ENCODE measurements around the gene MICALL1.

MICALL1 gene

GRCh38 chr22:37909766-37910165, 3.7 kb downstream of the MICALL1 start:
- ATAC-seq: no peak

DNA sequence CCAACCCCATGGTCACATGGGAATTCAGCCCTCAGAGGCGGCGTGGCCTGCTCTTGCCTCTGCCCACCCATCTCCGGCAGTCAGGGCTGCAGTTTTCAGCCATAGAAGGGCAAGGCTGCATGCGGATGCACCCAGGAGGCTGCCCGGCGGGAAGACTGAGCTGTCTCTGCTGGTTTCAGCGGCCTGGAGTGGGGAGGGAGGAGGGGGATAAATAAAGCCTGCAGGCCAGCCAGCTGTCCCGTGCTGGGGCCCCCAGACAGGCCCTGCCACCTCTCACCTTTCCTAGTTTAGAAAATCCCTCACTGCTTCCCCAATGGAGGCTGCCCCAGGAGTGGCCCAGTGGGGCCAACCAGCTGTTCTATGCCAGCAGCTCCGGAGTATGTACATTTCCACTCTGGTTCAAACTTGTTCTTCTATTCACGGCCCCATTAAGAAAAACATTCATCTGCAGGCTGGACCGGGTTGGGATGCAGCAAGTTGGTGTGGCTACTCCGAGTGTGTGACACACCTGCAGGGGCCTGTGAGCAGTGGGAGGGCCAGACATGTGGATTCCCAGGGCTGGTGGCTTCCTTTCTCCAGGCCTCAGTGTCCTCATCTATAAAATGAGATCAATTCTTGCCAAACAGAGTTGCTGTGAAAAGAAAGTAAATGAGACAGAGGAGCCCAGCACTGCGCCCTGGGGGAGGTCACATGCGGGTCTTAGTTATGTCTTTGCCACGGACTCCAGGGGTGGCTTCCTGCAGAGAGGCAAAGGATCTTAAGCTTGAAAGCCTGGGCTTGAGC, 5.0 kb downstream of the MICALL1 start:
- TF ChIP-seq BACH2 (CRISPR knock-in tag; IDR thresholded peaks at IDR 0.05; ENCODE audit: borderline replicate concordance) (no peak), ISL1 (CRISPR knock-in tag; IDR thresholded peaks at IDR 0.05) (no peak), ZNF565 (CRISPR knock-in tag; conservative IDR thresholded peaks at IDR 0.05; ENCODE audit: low read depth) (no peak), RARB (CRISPR knock-in tag; IDR thresholded peaks at IDR 0.05) (no peak), ESRRG (CRISPR knock-in tag; IDR thresholded peaks at IDR 0.05) (no peak), GLIS3 (CRISPR knock-in tag; IDR thresholded peaks at IDR 0.05) (no peak), CSDC2 (CRISPR knock-in tag; IDR thresholded peaks at IDR 0.05) (no peak), CSRNP3 (CRISPR knock-in tag; IDR thresholded peaks at IDR 0.05) (no peak), ZNF8 (CRISPR knock-in tag; IDR thresholded peaks at IDR 0.05) (no peak), ZFP3 (CRISPR knock-in tag; IDR thresholded peaks at IDR 0.05) (no peak)
- TF ChIP-seq, protein P1, sequence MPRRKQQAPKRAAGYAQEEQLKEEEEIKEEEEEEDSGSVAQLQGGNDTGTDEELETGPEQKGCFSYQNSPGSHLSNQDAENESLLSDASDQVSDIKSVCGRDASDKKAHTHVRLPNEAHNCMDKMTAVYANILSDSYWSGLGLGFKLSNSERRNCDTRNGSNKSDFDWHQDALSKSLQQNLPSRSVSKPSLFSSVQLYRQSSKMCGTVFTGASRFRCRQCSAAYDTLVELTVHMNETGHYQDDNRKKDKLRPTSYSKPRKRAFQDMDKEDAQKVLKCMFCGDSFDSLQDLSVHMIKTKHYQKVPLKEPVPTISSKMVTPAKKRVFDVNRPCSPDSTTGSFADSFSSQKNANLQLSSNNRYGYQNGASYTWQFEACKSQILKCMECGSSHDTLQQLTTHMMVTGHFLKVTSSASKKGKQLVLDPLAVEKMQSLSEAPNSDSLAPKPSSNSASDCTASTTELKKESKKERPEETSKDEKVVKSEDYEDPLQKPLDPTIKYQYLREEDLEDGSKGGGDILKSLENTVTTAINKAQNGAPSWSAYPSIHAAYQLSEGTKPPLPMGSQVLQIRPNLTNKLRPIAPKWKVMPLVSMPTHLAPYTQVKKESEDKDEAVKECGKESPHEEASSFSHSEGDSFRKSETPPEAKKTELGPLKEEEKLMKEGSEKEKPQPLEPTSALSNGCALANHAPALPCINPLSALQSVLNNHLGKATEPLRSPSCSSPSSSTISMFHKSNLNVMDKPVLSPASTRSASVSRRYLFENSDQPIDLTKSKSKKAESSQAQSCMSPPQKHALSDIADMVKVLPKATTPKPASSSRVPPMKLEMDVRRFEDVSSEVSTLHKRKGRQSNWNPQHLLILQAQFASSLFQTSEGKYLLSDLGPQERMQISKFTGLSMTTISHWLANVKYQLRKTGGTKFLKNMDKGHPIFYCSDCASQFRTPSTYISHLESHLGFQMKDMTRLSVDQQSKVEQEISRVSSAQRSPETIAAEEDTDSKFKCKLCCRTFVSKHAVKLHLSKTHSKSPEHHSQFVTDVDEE (CRISPR knock-in tag; IDR thresholded peaks at IDR 0.05): no peak
- TF ChIP-seq, protein P2, sequence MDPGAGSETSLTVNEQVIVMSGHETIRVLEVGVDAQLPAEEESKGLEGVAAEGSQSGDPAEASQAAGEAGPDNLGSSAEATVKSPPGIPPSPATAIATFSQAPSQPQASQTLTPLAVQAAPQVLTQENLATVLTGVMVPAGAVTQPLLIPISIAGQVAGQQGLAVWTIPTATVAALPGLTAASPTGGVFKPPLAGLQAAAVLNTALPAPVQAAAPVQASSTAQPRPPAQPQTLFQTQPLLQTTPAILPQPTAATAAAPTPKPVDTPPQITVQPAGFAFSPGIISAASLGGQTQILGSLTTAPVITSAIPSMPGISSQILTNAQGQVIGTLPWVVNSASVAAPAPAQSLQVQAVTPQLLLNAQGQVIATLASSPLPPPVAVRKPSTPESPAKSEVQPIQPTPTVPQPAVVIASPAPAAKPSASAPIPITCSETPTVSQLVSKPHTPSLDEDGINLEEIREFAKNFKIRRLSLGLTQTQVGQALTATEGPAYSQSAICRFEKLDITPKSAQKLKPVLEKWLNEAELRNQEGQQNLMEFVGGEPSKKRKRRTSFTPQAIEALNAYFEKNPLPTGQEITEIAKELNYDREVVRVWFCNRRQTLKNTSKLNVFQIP (CRISPR knock-in tag; IDR thresholded peaks at IDR 0.05; ENCODE audit: borderline replicate concordance, low read depth): no peak
- no peak for ATAC-seq

More at GRCh38 chr22:37909766-37910165, 3.7 kb downstream of the MICALL1 start:
- no peak for TF ChIP-seq BACH2 (CRISPR knock-in tag; IDR thresholded peaks at IDR 0.05; ENCODE audit: borderline replicate concordance)
- TF ChIP-seq PATZ1 (CRISPR knock-in tag; IDR thresholded peaks at IDR 0.05; ENCODE audit: borderline replicate concordance): no peak
- TF ChIP-seq PPARA (CRISPR knock-in tag; IDR thresholded peaks at IDR 0.05; ENCODE audit: borderline replicate concordance): no peak
- TF ChIP-seq CSRNP3 (CRISPR knock-in tag; IDR thresholded peaks at IDR 0.05): no peak
- TF ChIP-seq, protein P1 (CRISPR knock-in tag; IDR thresholded peaks at IDR 0.05): no peak
- no peak for TF ChIP-seq ARNTL (CRISPR knock-in tag; IDR thresholded peaks at IDR 0.05; ENCODE audit: borderline replicate concordance, low read depth)
- TF ChIP-seq ZFP3 (CRISPR knock-in tag; IDR thresholded peaks at IDR 0.05): no peak
- TF ChIP-seq, protein P2 (CRISPR knock-in tag; IDR thresholded peaks at IDR 0.05; ENCODE audit: borderline replicate concordance, low read depth): no peak
- TF ChIP-seq TCF4 (CRISPR knock-in tag; IDR thresholded peaks at IDR 0.05; ENCODE audit: borderline replicate concordance): no peak
- no peak for TF ChIP-seq ESRRG (CRISPR knock-in tag; IDR thresholded peaks at IDR 0.05)
- TF ChIP-seq ISL1 (CRISPR knock-in tag; IDR thresholded peaks at IDR 0.05): no peak
- no peak for TF ChIP-seq GLIS3 (CRISPR knock-in tag; IDR thresholded peaks at IDR 0.05)
- no peak for TF ChIP-seq SNAI2 (CRISPR knock-in tag; IDR thresholded peaks at IDR 0.05)

Measured in SK-N-SH treated with all-trans-retinoic acid at 6 μM for 48 hours (cell line).